GM20000 (cell line): ENCODE results near the gene SV2A.
A peak's percentile ranks its signal among the peaks of the same experiment; 100 is the strongest.

ENCODE experiments used
- DNase-seq: peaks from one replicate; pipeline ENCODE4 v3.0.0; 2012; ENCODE audit warnings: low spot score
- CTCF ChIP-seq: IDR thresholded peaks from 2 replicates; pipeline ENCODE4 v1.5.1; 2012; ENCODE audit warnings: mild to moderate bottlenecking, control low read depth; ENCODE audit errors: extremely low read depth, missing control alignments

SV2A gene

GRCh38 chr1:149916193-149916897 lies 1.3 kb downstream of the SV2A start:
- TF ChIP-seq CTCF, result no peak

GRCh38 chr1:149915429-149916192 lies 2.0 kb downstream of the SV2A start:
- TF ChIP-seq CTCF, result no peak
- no peak for DNase-seq

More at GRCh38 chr1:149916193-149916897, 1.3 kb downstream of the SV2A start:
- no peak for DNase-seq

- DNase-seq, result no peak
- no peak for TF ChIP-seq CTCF
These were observed 3.1 kb downstream of the SV2A start for GRCh38 chr1:149914545-149914944.

- no peak for TF ChIP-seq CTCF
- DNase-seq, result no peak
These were observed 11.0 kb downstream of the SV2A start for GRCh38 chr1:149906570-149907075.

- DNase-seq, result no peak
These were observed 13.7 kb downstream of the SV2A start for GRCh38 chr1:149903836-149904491.

GRCh38 chr1:149899460-149900284 lies 18.0 kb downstream of the SV2A start, which contains the start of gene BOLA1:
BOLA1 (plus strand) TSS chr1:149899568; CDS start chr1:149900060, 492 bp downstream.
- peak; percentile 94 for DNase-seq
- TF ChIP-seq CTCF, result no peak

More at GRCh38 chr1:149903836-149904491, 13.7 kb downstream of the SV2A start:
- no peak for TF ChIP-seq CTCF
